Astrocyte (in vitro differentiated cells and primary cell): Measurements from ENCODE around the gene ATP13A4.

ENCODE experiments used
- EZH2 ChIP-seq: IDR thresholded peaks from 2 replicates; pipeline ENCODE4 v1.6.1; 2012; ENCODE audit warnings: mild to moderate bottlenecking, low read length, inconsistent platforms; ENCODE audit not compliant: insufficient read depth
- TF ChIP-seq, protein P1 (sequence below): IDR thresholded peaks from 2 replicates; pipeline ENCODE4 v1.5.1; 2011; ENCODE audit warnings: low read depth, mild to moderate bottlenecking, inconsistent platforms, low read length, moderate library complexity; ENCODE audit not compliant: insufficient read depth

GRCh38 chr3:193593668-193594030, 39.0 kb upstream of the ATP13A4 start:
- TF ChIP-seq, protein P1, sequence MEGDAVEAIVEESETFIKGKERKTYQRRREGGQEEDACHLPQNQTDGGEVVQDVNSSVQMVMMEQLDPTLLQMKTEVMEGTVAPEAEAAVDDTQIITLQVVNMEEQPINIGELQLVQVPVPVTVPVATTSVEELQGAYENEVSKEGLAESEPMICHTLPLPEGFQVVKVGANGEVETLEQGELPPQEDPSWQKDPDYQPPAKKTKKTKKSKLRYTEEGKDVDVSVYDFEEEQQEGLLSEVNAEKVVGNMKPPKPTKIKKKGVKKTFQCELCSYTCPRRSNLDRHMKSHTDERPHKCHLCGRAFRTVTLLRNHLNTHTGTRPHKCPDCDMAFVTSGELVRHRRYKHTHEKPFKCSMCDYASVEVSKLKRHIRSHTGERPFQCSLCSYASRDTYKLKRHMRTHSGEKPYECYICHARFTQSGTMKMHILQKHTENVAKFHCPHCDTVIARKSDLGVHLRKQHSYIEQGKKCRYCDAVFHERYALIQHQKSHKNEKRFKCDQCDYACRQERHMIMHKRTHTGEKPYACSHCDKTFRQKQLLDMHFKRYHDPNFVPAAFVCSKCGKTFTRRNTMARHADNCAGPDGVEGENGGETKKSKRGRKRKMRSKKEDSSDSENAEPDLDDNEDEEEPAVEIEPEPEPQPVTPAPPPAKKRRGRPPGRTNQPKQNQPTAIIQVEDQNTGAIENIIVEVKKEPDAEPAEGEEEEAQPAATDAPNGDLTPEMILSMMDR, result no peak
- TF ChIP-seq EZH2, result no peak
